Neuronal stem cell (in vitro differentiated cells): ENCODE results near the gene PSMB11.
A peak's percentile ranks its signal among the peaks of the same experiment; 100 is the strongest.

Source experiments
- DNase-seq: peaks from one replicate; pipeline ENCODE4 v3.0.0-alpha.2; 2013; ENCODE audit warnings: low spot score
- H2AFZ ChIP-seq: one replicate; pipeline ENCODE4 v1.6.1; 2013; ENCODE audit warnings: mild to moderate bottlenecking, low read length, inconsistent platforms
- H2AK5ac ChIP-seq: 2 replicates; pipeline ENCODE4 v1.6.1; 2013; ENCODE audit warnings: low read depth, mild to moderate bottlenecking, inconsistent platforms, low read length, moderate library complexity, mixed read lengths
- H2BK120ac ChIP-seq: 2 replicates; pipeline ENCODE4 v1.6.1; 2013; ENCODE audit warnings: low read depth, mild to moderate bottlenecking, inconsistent platforms, low read length, moderate library complexity, mixed read lengths
- H2BK12ac ChIP-seq: one replicate; pipeline ENCODE4 v1.6.1; 2013; ENCODE audit warnings: low read length, inconsistent platforms
- H2BK15ac ChIP-seq: 2 replicates; pipeline ENCODE4 v1.6.1; 2013; ENCODE audit warnings: mild to moderate bottlenecking, low read length, inconsistent platforms, mixed read lengths
- H2BK5ac ChIP-seq: one replicate; pipeline ENCODE4 v1.6.1; 2013; ENCODE audit warnings: inconsistent platforms, mild to moderate bottlenecking, low read length, moderate library complexity
- H3K14ac ChIP-seq: one replicate; pipeline ENCODE4 v1.6.1; 2013; ENCODE audit warnings: low read length, inconsistent platforms
- H3K18ac ChIP-seq: 2 replicates; pipeline ENCODE4 v1.6.1; 2013; ENCODE audit warnings: low read length, inconsistent platforms
- H3K23ac ChIP-seq: 2 replicates; pipeline ENCODE4 v1.6.1; 2013; ENCODE audit warnings: low read depth, mild to moderate bottlenecking, mixed read lengths, low read length, inconsistent platforms; ENCODE audit not compliant: poor library complexity
- H3K27ac ChIP-seq: replicated peaks from 3 replicates; pipeline ENCODE4 v1.5.1; 2013; ENCODE audit warnings: low read length, inconsistent platforms
- H3K27me3 ChIP-seq, 3 experiments: 2 replicates each; pipeline ENCODE4 v1.6.1; 2013; ENCODE audit warnings: low read length in 3 of 3, mild to moderate bottlenecking in 2 of 3, inconsistent platforms in 1 of 3, low read depth in 1 of 3, mixed read lengths in 1 of 3, moderate library complexity in 1 of 3; ENCODE audit not compliant: control insufficient read depth in 3 of 3, insufficient read depth in 3 of 3
- H3K36me3 ChIP-seq, 2 donors: replicated peaks in 1 of 2; 2 replicates each; pipeline ENCODE4 v1.6.1; 2013; ENCODE audit warnings: low read length in 2 of 2; ENCODE audit not compliant: control insufficient read depth in 2 of 2, insufficient read depth in 2 of 2
- H3K4ac ChIP-seq: 2 replicates; pipeline ENCODE4 v1.6.1; 2013; ENCODE audit warnings: inconsistent platforms, mild to moderate bottlenecking, low read length, moderate library complexity
- H3K4me1 ChIP-seq, 2 donors: 1 replicate in 1 of 2; 2 replicates in 1 of 2; pipeline ENCODE4 v1.6.1; 2013; ENCODE audit warnings: low read length in 2 of 2, low read depth in 1 of 2; ENCODE audit not compliant: control insufficient read depth in 2 of 2, insufficient read depth in 1 of 2
- H3K4me2 ChIP-seq: one replicate; pipeline ENCODE4 v1.6.1; 2013; ENCODE audit warnings: mild to moderate bottlenecking, low read length, inconsistent platforms; ENCODE audit not compliant: insufficient read depth, poor library complexity, severe bottlenecking
- H3K4me3 ChIP-seq, 2 donors: 2 replicates each; pipeline ENCODE4 v1.5.1; 2013; ENCODE audit warnings: low read length in 2 of 2, mild to moderate bottlenecking in 2 of 2, inconsistent platforms in 1 of 2, moderate library complexity in 1 of 2
- H3K79me1 ChIP-seq: one replicate; pipeline ENCODE4 v1.6.1; 2013; ENCODE audit warnings: low read depth, mild to moderate bottlenecking, inconsistent platforms, low read length, moderate library complexity
- H3K9ac ChIP-seq: one replicate; pipeline ENCODE4 v1.6.1; 2013; ENCODE audit warnings: mild to moderate bottlenecking, low read depth, low read length, inconsistent platforms; ENCODE audit not compliant: poor library complexity
- H3K9me3 ChIP-seq, 2 donors: replicated peaks in 1 of 2; 2 replicates each; pipeline versions ENCODE3 to v1.6.1; 2013; ENCODE audit warnings: low read length in 2 of 2, mild to moderate bottlenecking in 2 of 2, inconsistent platforms in 1 of 2, low read depth in 1 of 2, mixed read lengths in 1 of 2, moderate library complexity in 1 of 2; ENCODE audit not compliant: control insufficient read depth in 2 of 2, insufficient read depth in 1 of 2
- H4K8ac ChIP-seq: one replicate; pipeline ENCODE4 v1.6.1; 2013; ENCODE audit warnings: low read depth, mild to moderate bottlenecking, inconsistent platforms, low read length, moderate library complexity
- H4K91ac ChIP-seq: one replicate; pipeline ENCODE4 v1.6.1; 2013; ENCODE audit warnings: low read length, low read depth, mild to moderate bottlenecking, inconsistent platforms; ENCODE audit not compliant: poor library complexity
- WGBS, 2 donors: extraction: QIAGEN DNeasy Blood & Tissue Kit; methylation state at CpG; one replicate each; pipeline ENCODE4 v1.1.7; 2013; ENCODE audit warnings: missing lambda C conversion rate in 2 of 2, mixed read lengths in 1 of 2; ENCODE audit not compliant: insufficient read length in 2 of 2, insufficient replicate concordance in 1 of 2; ENCODE audit errors: extremely low coverage in 2 of 2; 5-methylcytosine and 5-hydroxymethylcytosine counted together

Gene PSMB11

DNA sequence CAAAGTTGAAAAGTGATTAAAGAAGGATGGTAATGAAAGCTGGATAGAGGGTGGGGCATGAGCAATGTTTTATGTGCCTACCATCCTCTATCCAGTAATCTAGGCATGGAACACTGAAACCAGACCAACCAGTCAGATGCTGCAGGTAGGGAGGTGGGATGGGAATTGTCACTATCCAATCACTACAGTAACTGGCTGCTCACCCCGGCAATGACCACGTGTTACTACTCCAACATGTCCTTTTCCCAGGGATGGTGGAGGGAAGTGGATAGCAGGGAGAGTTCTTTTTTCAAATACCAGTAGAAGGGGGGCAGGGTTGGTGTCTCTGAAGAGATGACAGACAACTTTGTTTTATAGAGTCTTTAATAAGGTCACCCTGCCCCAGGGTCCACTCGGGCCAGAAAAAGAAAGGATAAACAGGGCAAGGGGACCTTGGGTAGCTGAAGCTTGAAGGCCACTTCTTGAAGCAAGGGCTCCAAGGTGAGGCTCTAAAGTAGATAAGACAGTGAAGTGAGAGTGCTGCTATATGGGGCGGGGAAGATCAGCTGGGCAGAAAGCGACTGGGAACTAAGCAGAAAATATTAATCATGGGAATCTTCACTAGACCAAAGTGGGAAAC is 30.0 kb downstream of the PSMB11 start:
- no peak overlapping the region for H2BK5ac ChIP-seq
- no peaks in the 10 kb centered on the region for H3K9me3 ChIP-seq
- no peak overlapping the region for H3K18ac ChIP-seq
- H2AK5ac ChIP-seq: no peak overlapping the region
- no peak overlapping the region for H3K4me2 ChIP-seq
- H2BK12ac ChIP-seq: no peak overlapping the region
- H4K91ac ChIP-seq: no peak overlapping the region
- no peak overlapping the region for H2BK15ac ChIP-seq
- peak overlapping the region in 1 of 2 donors; percentile 83 for H3K4me3 ChIP-seq
- no peak for DNase-seq
- no peak overlapping the region for H2AFZ ChIP-seq
- no CpG with 5 or more reads among the region's 5 CpGs for WGBS, 2 donors
- no peak overlapping the region for H3K14ac ChIP-seq
- peaks cover 40 to 70% of the 10 kb centered on the region in 2 donors for H3K36me3 ChIP-seq
- no peak overlapping the region for H4K8ac ChIP-seq
- H3K9ac ChIP-seq: no peak overlapping the region
- H3K27me3 ChIP-seq: no peaks in the 10 kb centered on the region
- H3K79me1 ChIP-seq: peaks cover 5% of the 10 kb centered on the region
- H3K23ac ChIP-seq: no peak overlapping the region
- no peak overlapping the region for H2BK120ac ChIP-seq
- H3K27ac ChIP-seq: peak overlapping the region; percentile 68
- peaks cover 21 to 25% of the 10 kb centered on the region in 2 donors for H3K4me1 ChIP-seq
- no peak overlapping the region for H3K4ac ChIP-seq

DNA sequence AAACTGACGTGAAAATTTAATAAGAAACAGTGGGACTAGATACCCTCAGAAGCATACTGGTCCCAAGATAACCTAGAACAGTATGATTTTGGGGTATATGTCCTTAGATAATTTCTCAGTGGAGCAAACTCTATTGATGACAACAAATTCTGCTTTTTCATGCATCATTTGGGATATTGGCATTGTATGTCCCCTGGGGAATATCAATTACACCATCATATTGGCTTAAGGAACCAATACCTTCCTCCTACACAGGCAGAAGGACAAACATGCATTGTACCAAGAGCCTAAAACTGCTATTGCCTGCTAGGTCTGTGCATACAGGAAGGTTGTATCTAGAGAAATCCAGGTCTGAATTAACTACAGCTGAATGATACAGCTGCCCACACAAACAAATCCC is 32.9 kb downstream of the PSMB11 start:
- no peak overlapping the region for H3K4me3 ChIP-seq
- H3K9me3 ChIP-seq: no peaks in the 10 kb centered on the region
- H3K4me1 ChIP-seq: peaks cover 8 to 16% of the 10 kb centered on the region in 2 donors
- H3K9ac ChIP-seq: no peak overlapping the region
- WGBS, 2 donors: no CpG with 5 or more reads among the region's 1 CpG
- no peaks in the 10 kb centered on the region for H3K79me1 ChIP-seq
- no peaks in the 10 kb centered on the region for H3K27me3 ChIP-seq
- H3K23ac ChIP-seq: no peak overlapping the region
- no peak overlapping the region for H2AFZ ChIP-seq
- H3K14ac ChIP-seq: no peak overlapping the region
- no peak overlapping the region for H3K4ac ChIP-seq
- H4K8ac ChIP-seq: no peak overlapping the region
- no peak overlapping the region for H3K27ac ChIP-seq
- H2AK5ac ChIP-seq: no peak overlapping the region
- no peak overlapping the region for H2BK12ac ChIP-seq
- no peak overlapping the region for H3K18ac ChIP-seq
- no peak overlapping the region for H4K91ac ChIP-seq
- no peak overlapping the region for H2BK15ac ChIP-seq
- H2BK120ac ChIP-seq: no peak overlapping the region
- peaks cover 37 to 72% of the 10 kb centered on the region in 2 donors for H3K36me3 ChIP-seq
- no peak for DNase-seq
- H3K4me2 ChIP-seq: no peak overlapping the region
- no peak overlapping the region for H2BK5ac ChIP-seq

DNA sequence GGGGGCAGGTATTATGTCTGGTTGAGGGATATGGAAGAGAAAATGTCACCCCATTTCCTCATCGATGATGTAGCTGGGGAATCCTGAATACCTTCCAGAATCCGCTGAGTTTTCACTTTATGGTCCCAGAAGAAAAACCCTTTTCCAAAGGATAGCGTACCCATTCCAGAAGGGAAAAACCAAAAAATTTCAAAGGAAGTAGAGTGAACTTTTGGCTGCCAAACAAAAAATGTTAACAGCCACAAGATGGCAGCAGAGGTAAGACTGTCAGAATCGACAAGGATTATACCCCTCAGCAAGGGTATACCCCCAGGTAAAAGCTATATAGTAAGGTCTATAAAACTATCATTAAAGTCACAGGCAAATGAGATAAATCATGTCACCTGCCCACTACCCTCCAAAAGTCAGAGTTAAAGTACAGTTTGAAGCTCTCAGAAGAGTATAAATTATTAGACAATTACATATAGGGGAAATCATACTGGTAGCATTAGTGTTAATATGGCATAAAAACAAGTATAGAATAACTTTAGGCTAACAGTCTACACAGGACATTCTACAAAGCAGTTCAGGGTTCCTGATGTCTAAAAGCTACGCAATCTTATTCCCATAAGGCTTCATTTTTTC is 34.9 kb downstream of the PSMB11 start:
- no peak overlapping the region for H4K91ac ChIP-seq
- H3K4me3 ChIP-seq: no peak overlapping the region
- H3K27me3 ChIP-seq: no peaks in the 10 kb centered on the region
- no peak overlapping the region for H3K4me2 ChIP-seq
- H3K14ac ChIP-seq: no peak overlapping the region
- no peak overlapping the region for H3K4ac ChIP-seq
- no peaks in the 10 kb centered on the region for H3K9me3 ChIP-seq
- H3K79me1 ChIP-seq: no peaks in the 10 kb centered on the region
- H2AK5ac ChIP-seq: no peak overlapping the region
- H4K8ac ChIP-seq: no peak overlapping the region
- no peak overlapping the region for H3K18ac ChIP-seq
- H2AFZ ChIP-seq: no peak overlapping the region
- H2BK15ac ChIP-seq: no peak overlapping the region
- H3K9ac ChIP-seq: no peak overlapping the region
- no peak overlapping the region for H2BK5ac ChIP-seq
- peaks cover 4 to 7% of the 10 kb centered on the region in 2 donors for H3K4me1 ChIP-seq
- no peak overlapping the region for H3K23ac ChIP-seq
- H2BK12ac ChIP-seq: no peak overlapping the region
- no peak overlapping the region for H2BK120ac ChIP-seq
- DNase-seq: no peak
- peaks cover 46 to 91% of the 10 kb centered on the region in 2 donors for H3K36me3 ChIP-seq
- WGBS, 2 donors: no CpG with 5 or more reads among the region's 5 CpGs
- no peak overlapping the region for H3K27ac ChIP-seq

DNA sequence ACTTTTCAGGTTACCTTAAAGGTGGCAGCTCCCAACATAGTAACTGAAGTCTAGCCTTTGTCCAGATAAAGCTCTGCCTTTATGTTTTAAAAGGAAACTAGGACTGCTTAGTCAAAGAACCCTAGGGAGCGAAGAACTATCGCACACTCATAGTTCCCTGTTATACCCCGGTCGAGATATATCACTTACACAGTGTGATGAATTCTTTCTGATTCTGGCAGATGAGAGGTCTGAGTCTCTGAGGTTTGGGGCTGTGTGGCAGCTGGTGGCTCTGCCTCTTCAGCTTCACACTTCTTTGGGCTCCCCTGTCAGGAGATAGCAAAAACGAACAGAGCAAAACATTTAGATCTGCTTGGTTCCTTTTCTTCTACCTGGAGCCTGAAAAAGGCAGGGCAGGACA is 36.0 kb downstream of the PSMB11 start:
- H3K18ac ChIP-seq: no peak overlapping the region
- no peak overlapping the region for H3K4me3 ChIP-seq
- no peak overlapping the region for H2AFZ ChIP-seq
- H2BK15ac ChIP-seq: no peak overlapping the region
- H4K91ac ChIP-seq: no peak overlapping the region
- peaks cover 0 to 3% of the 10 kb centered on the region in 2 donors for H3K4me1 ChIP-seq
- H3K14ac ChIP-seq: no peak overlapping the region
- H3K23ac ChIP-seq: no peak overlapping the region
- no peak overlapping the region for H4K8ac ChIP-seq
- no peak overlapping the region for H3K27ac ChIP-seq
- DNase-seq: no peak
- H3K9me3 ChIP-seq: no peaks in the 10 kb centered on the region
- no peak overlapping the region for H3K4me2 ChIP-seq
- H3K36me3 ChIP-seq: peaks cover 44 to 93% of the 10 kb centered on the region in 2 donors
- H2BK5ac ChIP-seq: no peak overlapping the region
- no peak overlapping the region for H2BK120ac ChIP-seq
- H2AK5ac ChIP-seq: no peak overlapping the region
- H2BK12ac ChIP-seq: no peak overlapping the region
- H3K79me1 ChIP-seq: no peaks in the 10 kb centered on the region
- no CpG with 5 or more reads among the region's 5 CpGs for WGBS, 2 donors
- no peak overlapping the region for H3K9ac ChIP-seq
- H3K27me3 ChIP-seq: no peaks in the 10 kb centered on the region
- no peak overlapping the region for H3K4ac ChIP-seq
